Kidney glomerular epithelial cell (primary cell): ENCODE results near the gene STAC3.
A peak's percentile ranks its signal among the peaks of the same experiment; 100 is the strongest.
"Not testable (repeated sequence)": the region's sequence is repeated elsewhere in the genome, so short reads cannot be mapped to it uniquely, and the experiment has no call there.

Experiments
- DNase-seq: peaks from one replicate; lab custom pipeline; 2025; lab: John Stamatoyannopoulos, UW

STAC3 gene

DNA sequence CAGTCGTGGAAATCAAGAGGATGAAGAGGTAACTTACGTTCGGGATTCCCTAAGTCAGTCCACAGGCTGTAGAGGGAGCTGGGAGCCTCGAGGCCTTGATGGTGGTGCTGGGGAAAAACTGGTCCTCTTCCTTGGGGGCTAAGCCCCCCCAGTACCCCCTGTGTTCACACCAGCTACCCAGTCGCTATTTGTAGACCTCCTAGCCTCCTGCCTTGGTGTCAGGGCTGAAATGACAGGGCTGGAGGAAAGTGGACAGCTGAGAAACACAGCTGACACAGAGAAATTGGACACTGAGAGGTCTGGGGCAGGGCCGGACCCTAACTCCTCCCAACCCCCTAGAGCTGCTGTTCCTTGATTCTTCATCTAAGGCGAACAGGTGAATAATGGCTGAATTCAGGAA, at the start of gene STAC3:
Gene STAC3, minus strand, starts transcription at position 232 of the 400 bp plus-strand sequence. CDS start 1,551 bp downstream, outside the sequence.
- DNase-seq = no peak

DNA sequence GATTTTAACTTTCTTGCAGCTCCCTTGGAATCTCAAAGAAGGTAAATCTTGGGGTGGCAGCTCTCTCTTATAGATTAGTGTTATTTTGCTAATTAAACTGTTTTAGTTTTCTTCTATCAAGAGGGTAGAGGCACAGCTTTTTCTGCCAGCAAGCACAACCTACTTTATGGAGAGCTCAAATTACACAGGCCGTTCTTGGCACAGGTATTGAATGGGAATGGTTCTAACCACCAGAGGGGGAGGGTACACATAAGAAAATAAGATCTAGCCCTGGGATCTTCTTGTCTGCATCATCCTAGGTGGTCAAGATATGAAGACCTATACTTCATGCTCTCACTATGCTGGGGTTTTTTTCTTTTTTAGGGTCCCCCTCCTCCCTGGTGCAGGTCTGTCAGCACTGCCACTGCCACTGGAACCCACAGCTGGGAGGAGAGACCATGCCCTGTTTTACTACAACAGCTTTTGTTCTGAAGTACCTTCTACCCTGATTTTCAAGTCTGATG, 48.6 kb upstream of the STAC3 start:
- DNase-seq = no peak

DNA sequence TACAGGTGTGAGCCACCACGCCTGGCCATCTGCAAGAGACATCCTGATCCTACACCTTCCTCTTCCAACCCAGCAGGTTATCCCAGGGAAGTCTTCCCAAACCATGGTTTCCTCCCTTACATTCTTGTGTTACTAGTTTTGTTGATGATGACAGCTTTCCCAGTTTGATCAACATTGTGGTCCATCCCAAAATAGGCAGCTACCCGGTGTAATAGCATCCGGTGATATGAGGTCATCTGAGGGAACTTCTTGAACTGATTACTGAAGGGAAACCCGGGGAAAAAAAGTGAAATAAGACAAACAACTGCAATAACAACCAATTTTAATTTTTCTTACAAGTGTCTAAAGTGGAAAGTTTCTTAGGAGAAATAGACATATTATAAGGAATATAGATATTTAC, 45.3 kb upstream of the STAC3 start:
- no peak for DNase-seq

DNA sequence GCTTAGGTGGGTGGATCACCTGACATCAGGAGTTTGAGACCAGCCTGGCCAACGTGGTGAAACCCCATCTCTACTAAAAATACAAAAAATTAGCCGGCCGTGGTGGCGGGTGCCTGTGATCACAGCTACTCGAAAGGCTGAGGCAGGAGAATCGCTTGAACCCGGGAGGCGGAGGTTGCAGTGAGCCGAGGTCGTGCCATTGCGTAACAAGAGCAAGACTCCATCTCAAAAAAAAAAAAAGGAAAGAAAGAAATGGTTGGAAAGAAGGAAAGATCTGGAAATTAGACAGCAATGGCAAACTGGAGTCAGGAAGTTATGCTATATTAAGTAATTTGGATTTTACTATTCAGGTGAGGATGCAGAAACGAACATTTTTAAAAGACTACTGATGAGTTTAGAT, 31.1 kb upstream of the STAC3 start:
- DNase-seq = not testable (repeated sequence)

DNA sequence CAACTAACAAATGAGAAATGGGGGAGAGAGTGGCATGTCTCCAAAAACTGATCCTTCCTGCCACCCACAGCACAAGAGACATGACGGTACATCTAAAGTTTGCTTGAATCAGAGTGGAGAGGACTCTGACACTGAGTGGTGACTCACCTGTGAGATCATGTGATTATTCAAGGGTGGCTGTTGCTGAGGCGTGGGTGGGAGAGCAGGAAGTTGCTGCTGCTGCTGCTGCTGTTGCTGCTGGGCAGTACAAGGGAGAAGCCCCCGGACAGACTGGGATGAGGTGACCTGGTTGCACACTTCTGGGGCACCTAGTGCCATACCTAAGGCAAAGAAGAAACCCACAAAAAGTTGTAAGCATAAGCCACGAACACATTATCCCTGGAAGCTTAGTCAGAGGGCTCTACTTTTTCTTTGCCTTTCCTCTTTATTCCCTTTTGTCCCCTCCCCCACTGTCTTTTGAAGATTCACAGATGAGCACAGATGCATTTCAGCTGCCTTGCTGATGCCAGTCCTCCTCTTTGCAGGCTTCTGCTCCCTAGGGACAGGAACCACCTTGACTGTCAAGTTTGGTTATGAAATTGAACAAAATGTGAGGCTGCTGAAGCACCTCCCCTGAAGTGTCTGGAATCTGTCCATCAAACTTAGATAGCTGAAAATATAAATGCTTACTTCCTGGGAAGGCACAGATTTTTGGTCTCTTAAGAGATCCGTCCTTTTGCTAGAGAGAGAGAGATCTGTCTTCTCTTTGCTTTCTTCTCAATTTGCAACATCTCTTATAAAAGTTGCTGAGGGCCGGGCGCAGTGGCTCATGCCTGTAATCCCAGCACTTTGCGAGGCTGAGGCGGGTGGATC, 29.4 kb upstream of the STAC3 start:
- DNase-seq = peak; percentile 98

DNA sequence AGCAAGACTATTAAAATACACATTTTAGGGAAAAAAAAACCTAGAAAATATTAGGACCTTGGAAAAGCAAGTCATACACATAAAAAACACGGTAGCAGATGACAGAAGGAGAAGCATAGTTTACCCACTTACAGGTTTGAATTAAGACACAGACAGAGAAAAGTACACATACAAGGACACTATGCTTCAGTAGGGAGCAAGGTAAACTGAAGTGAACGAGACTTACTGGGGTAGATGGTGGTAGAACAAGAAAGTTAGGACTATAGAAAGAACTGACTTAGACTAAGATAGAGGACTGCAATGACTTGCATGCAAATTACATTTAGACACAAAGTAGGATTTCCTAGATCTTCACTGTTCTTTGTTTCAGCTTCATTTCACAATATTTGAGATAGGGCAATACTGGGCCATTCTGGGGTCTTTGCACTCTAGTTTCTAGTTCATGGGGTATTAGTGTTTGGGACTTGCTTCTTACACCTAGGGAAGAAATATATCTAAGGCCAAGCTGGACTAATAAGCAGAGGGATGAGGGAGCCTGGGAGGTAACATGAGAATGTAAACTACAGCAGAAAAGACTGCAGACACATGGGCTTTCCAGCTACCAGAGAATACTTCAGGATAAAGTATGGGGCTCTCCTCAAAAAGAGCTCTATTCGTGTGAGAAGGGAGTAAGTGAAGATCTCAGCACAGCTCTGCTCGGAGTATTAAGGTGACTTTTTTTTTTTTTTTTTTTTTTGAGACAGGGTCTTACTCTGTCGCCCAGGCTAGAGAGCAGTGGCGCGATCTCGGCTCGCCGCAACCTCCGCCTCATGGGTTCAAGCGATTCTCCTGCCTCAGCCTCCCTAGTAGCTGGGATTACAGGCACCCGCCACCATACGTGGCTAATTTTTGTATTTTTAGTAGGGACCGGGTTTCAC, 27.7 kb upstream of the STAC3 start:
- no peak for DNase-seq

DNA sequence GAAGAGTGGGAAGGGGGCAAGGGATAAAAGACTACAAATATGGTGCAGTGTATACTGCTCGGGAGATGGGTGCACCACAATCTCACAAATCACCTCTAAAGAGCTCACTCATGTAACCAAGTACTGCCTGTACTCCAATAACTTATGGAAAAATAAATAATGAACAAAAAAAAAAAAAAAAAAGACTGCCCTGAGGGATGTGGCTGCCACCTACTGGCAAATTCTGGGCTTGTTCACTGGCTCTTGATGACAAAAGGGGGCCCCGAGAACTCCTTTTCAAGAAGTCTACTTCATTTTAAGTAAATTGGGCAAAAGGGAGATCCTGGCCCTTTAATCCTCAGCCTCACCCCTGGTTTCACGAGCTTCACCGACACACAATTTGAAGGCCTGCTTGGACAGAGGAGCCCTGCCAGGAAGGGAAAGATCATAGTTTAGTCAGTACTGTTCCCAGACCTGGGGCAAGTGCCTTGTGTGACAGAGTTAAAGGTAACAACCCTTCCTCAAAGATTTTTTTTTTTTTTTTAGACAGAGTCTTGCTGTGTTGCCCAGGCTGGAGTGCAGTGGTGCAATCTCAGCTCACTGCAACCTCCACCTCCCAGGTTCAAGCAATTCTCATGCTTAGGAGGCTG, 26.1 kb upstream of the STAC3 start:
- DNase-seq = no peak

DNA sequence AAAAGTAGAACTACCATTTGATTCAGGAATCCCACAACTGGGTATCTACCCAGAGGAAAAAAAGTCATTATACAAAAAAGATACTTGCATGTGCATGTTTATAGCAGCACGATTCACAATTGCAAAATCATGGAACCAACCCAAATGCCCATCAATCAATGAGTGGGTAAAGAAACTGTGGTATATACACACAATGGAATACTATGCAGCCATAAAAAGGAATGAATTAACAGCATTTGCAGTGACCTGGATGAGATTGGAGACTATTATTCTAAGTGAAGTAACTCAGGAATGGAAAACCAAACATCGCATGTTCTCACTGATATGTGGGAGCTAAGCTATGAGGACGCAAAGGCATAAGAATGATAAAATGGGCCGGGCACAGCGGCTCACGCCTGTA, 25.2 kb upstream of the STAC3 start:
- not testable (repeated sequence) for DNase-seq

DNA sequence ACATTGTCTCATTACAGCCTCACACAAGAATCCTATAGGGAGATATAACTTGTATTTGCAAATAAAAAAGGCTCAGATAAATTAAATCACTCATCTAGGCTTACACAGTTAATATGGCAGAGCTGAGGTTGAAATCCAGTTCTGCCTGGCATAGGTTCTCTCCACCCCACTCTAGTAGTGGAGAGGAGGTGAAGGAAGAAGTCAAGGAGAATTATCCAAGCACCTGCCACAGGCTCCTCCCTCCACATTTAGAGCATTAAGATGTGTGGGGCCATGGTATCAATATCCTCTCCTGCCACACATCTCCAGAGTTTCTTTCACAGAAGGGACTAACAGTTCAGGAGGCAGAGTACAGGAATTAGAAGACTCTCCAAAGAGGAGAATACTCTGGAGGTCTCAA, 22.5 kb upstream of the STAC3 start:
- no peak for DNase-seq

DNA sequence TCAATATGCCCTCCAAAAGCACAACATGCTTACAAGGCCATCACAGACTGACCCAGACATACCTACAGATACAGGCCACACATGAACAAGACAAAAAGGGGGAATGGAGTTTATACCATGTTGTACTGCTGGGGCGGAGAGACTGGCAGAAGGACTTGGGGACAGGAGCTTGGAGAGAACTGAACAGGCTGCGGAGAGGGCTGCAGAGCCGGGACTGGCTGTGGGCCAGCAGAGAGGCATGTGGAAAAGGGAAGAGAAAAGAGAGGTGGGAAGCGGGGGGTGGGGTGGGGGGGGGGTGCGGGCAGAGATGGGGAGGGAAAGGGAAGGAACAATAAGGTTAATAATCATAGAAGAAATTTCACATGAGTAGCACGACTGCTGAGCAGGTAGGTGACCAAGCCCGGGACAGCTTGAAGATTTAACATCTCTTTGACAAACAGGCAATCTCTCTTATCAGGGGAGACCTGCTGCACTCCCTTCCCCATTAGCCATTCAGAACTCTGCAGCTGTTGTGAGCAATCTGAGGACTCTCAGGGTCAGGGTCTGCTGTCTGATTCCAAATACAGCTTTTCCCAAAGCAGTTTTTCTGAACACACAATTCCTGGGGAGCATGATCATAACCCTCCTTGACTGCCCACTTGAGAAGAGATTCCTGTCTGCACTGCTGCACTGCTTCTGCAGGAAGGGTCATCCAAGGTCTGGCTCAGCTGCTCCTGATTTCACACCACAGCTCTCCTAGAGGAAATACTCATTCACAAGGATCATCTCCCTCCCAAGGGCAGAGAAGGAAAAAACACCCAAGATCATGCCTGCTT, 21.6 kb upstream of the STAC3 start:
- peak; percentile 24 for DNase-seq

DNA sequence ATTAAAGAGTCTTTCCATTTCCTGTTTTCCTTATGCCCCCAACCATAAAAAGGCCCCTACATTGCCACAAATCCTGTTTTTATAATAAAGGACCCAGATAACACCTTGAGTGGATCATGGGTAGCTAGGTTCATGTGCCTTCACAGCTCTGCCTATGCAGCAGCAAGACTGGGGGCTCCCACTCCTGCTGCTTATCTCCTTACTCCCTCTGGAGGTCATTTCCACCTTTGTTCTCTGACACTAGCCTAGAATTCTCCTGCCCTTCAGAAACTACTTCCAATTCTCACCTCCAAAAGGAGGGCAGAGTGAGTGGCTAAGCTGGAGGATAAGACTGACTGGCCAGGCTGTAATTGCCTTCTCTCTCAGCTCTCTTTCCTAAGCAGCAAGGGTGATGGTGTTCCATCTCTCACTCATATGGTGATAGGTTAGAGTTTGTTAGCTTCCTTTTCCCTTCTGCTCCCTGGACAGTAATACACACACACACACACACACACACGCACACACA, 20.0 kb upstream of the STAC3 start:
- DNase-seq = no peak

DNA sequence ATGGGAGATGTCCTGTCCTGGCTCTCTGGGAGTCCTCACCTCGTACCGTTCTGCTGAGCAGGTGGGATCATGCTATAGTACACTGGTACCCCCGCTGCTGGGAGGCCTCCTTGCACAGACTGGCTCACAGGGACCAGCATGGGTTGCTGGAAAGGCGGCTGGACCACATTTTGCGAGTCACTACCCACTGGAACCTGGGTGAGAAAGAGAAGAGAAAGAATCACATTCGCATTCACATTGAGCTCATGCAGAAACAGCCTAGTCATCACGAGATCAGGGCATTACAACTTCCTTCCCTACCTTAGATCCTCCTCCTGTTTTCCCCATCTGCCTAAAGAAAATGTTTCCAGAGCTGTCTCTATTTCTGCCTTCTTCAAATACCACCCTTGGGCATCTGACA, 17.3 kb upstream of the STAC3 start:
- DNase-seq = no peak

DNA sequence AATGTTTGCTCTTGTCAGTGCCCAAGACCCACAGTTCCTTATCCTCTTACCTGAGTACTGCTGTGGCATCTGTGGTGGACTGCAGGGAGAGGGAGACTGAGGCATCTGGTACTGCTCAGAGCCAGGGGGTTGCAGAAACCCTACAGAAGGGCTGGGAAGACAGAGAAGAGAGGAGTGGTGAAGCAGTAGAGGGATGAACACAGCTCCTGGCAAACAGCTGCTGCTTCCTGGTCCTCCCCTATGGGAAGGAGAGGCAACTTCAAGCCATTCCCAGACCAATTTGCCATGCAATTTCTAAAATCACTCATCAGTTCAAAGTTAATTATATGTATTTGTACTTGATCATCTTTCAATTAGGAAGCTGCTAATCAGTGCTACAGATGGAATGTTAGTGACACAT, 15.7 kb upstream of the STAC3 start:
- DNase-seq = no peak

DNA sequence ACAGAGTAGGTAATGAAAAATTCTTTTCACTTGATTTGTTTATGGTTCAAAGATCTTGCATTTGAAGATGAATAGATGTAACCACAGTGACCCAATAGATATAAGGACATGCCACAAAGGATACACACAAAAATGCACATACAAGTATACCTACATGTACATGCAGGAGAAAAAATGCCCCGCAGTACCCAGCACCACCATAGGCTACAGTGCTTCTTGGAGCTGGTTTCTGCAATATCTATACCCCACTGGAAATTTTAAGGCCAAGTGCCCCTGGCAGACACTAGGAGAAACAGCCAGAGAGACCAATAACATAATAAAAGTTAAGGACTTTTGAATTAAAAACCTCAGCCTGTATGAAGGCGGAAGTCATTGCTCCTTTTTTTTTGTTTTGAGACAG, 12.1 kb upstream of the STAC3 start:
- DNase-seq = no peak

DNA sequence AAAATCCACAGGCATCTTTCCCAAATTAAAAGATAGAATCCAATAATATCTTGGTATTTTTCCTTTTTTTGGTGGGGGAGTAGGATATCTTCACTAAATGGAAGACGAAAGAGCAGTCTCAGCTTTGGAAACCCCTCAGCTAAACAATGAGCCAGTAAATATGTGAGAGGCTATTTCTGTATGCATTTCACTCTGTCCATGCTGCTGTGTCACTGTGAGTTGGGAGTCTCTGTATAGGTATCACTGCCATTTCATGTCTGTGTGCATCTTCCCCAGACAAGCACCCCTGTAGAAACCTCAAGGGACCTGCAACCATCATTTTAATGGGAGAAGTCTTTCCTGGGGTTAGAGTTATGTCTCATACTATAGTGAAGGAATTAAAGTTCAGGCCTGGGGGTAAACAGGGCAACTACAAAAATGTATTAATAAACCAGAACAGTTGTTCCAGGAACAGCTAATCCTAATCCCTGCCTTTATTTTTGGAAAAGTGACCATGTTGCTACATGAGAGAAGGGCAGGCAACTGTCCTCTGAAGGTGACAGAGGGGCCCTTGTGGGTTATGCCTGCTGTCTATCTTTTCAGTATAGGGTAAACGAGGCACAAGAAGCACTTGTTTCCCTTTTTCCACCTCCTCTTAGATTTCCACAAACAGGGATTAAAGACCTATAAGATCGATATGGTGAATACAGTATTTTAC, 11.3 kb upstream of the STAC3 start:
- no peak for DNase-seq

DNA sequence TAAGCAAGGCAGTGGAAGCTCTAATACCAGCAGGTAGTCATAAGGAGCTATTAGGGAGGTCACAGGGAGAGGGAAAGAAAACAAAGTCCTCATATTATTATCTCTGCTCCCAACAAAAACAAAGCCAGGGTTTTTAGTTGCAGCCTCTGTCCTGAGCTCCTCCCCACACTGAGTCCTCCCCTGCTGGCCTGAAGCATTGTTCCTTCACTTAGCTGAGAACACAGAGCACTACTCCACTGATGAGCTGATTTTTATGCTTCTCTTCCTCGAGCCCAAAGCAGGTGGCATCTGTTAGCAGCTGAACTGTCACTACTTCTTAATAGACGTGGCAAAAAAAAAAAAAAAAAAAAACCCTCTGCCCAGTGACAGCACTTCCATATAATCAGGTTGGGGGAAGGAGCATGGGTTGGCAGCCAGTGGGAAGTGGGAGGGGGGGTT, 10.5 kb upstream of the STAC3 start:
- DNase-seq = no peak

DNA sequence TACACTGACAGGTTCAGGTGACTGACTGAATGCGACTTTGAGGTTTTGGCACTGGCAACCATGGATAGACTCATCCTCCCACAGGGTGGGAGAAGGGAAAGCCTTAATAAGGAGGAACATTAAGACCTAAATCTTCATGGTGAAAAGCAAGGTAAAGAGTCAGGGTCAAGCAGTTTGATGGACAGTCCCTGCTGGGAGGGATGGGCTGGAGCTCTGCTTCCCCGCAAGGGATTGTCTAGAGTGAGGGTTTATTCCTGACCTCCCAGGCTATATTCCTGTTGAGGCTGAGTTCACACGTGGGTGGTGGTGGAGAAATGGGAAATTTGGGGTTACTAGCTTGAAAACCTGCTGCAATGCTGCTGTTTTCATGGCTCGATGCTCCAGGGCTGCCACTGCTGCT, 9.4 kb upstream of the STAC3 start:
- DNase-seq = no peak

DNA sequence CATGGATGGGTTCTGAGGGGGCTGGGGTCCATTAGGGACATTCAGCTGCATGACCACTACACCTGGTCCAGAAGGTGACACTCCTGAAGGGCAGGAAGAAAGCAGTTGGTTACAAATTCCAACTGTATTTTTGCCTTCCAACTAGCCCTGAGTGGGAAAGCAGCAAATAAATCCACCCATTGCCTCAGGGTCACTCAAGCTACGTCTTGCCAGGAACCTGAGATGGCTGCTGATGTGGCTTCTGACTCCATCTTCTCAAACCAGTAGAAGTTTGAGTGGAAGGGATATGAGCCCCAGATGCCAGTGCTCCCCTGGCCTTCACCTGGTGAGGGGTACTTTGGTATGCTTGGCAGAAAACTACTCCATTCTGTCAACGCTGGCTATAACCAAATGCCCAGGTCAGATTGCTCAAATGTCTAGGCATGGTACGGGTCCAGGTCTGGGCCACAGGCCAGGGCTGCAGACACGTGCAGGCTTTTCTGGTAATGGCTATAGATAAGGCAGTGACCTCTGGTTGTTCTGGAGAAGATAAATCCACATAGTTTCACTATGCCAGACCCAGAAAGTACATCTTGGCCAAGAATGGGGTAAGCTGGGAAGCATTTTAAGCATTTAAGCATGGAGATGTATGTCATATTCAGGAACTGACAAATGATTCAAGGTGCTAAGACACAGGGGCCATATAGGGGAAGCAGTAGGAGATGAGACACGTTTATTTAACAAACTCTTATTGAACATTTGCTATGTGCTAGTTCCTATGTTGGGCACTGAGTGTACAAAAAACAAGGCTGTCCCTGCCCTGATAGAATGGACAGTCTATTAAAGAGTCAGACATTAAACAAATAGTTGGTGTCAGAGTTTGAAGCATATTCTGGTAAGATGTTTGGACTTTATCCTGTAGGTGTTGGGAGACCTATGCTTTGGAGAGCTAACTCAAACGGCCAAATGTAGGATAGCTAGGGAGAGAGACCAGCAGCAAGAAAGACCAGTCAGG, 8.3 kb upstream of the STAC3 start:
- DNase-seq = no peak

DNA sequence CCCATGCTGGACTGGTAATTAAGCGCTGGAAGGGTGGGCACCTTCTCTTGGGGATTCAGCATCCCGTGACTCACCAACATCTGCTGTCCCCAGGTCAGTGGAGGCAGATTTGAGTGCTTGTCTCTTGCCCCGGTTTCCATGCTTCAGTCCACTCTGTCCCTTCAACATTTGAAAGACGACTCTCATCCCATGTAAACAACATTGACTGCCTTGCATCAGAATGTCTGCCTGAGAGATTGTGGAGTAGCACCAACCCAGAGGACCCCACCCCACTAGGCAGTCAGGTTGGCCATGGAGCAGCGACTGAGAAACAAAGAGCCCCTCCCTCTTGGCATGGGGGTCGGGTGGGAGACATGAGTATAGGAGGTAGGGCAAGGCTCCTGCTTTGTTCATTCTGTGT, 4.9 kb upstream of the STAC3 start:
- no peak for DNase-seq
